ENCODE measurements around the gene GEMIN7. TPM values are rescaled to one million over a fixed set of nuclear protein-coding genes. Genes with fewer than 3 reads are reported as not detected.

Gene GEMIN7
- total RNA-seq, 4 donors from 2014 or later: 22.2 to 34.1 (median 27.9) TPM

DNA sequence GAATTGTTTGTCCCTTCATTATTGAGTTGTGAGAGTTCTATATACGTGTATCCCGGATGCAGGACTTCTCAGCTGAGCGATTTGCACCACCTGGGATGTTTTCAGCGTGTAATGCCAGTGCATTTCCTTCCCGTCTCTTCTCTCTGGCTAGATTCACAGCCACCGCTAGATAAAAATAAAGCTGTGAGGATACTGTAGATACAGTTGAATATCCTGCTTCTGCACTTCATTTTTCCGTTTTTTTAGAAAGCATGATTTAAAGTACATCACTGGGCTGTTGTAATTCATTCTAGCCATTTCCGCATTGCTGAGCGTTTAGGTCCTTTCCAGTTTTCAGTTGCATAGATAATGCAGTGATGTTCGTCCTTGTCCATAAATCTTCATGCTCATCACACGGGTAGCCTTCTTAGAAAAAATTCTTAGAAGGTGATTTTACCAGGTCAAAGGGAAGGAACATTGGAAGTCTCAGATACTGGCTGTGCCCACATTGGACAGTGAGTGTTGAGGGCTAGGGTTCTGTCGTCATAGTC lies 28.6 kb downstream of the GEMIN7 start:
- no peak for ATAC-seq (ENCODE audit: low FRiP score)
- TF ChIP-seq, protein P1, sequence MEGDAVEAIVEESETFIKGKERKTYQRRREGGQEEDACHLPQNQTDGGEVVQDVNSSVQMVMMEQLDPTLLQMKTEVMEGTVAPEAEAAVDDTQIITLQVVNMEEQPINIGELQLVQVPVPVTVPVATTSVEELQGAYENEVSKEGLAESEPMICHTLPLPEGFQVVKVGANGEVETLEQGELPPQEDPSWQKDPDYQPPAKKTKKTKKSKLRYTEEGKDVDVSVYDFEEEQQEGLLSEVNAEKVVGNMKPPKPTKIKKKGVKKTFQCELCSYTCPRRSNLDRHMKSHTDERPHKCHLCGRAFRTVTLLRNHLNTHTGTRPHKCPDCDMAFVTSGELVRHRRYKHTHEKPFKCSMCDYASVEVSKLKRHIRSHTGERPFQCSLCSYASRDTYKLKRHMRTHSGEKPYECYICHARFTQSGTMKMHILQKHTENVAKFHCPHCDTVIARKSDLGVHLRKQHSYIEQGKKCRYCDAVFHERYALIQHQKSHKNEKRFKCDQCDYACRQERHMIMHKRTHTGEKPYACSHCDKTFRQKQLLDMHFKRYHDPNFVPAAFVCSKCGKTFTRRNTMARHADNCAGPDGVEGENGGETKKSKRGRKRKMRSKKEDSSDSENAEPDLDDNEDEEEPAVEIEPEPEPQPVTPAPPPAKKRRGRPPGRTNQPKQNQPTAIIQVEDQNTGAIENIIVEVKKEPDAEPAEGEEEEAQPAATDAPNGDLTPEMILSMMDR (IDR thresholded peaks at IDR 0.05): no peak
- no peak for DNase-seq (ENCODE audit: low spot score)

- DNase-seq (ENCODE audit: low spot score) (no peak), ATAC-seq (ENCODE audit: low FRiP score) (no peak)
- TF ChIP-seq, protein P1 (IDR thresholded peaks at IDR 0.05): no peak
Measured at GRCh38 chr19:45110851-45111266, 31.8 kb downstream of the GEMIN7 start.

GRCh38 chr19:45112111-45112827 lies 33.2 kb downstream of the GEMIN7 start:
- ATAC-seq (ENCODE audit: low FRiP score): no peak
- DNase-seq (ENCODE audit: low spot score): no peak
- TF ChIP-seq, protein P1 (IDR thresholded peaks at IDR 0.05): no peak

DNA sequence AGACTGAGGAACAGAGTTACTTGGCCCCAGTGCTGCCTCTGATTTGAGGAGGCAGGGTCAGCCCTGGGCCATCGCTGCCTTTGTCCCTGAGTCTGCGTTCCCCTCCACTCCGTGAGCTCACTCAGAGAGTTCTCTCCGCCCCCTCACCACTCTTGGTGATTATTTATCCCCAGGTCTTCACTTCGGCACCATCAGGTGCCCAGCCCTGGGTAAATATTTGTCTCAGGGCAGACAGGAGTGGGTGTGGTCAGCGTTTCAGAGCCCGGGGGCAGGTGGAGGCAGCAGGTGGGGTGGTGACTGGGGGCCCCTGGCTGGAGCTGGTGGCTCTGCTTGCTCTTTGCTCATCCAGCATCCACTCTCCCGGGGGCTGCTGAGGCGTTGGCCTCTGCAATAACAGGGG lies 34.6 kb downstream of the GEMIN7 start:
- TF ChIP-seq, protein P1 (IDR thresholded peaks at IDR 0.05): no peak
- DNase-seq (ENCODE audit: low spot score): no peak
- no peak for ATAC-seq (ENCODE audit: low FRiP score)

DNA sequence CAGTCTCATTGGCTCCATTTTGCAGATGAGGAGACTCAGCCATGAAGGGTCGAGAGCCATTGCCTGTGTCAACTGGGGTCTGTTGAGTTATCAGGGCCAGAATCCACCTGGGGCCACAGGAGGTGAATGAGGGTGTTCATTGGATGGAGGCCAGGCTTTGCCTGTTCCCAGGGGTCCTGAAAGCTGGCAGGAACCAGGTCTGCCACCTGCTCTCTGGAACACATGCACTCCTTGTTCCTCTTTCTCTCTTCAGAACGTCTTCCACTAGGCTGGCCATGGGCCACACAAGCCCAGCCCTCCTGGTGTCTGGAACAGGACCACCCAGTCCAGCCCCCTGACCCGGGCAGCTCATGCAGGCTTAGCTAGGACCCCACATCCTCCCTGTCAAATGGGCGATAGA lies 35.1 kb downstream of the GEMIN7 start:
- no peak for ATAC-seq (ENCODE audit: low FRiP score)
- TF ChIP-seq, protein P1 (IDR thresholded peaks at IDR 0.05): no peak
- DNase-seq (ENCODE audit: low spot score): no peak

DNA sequence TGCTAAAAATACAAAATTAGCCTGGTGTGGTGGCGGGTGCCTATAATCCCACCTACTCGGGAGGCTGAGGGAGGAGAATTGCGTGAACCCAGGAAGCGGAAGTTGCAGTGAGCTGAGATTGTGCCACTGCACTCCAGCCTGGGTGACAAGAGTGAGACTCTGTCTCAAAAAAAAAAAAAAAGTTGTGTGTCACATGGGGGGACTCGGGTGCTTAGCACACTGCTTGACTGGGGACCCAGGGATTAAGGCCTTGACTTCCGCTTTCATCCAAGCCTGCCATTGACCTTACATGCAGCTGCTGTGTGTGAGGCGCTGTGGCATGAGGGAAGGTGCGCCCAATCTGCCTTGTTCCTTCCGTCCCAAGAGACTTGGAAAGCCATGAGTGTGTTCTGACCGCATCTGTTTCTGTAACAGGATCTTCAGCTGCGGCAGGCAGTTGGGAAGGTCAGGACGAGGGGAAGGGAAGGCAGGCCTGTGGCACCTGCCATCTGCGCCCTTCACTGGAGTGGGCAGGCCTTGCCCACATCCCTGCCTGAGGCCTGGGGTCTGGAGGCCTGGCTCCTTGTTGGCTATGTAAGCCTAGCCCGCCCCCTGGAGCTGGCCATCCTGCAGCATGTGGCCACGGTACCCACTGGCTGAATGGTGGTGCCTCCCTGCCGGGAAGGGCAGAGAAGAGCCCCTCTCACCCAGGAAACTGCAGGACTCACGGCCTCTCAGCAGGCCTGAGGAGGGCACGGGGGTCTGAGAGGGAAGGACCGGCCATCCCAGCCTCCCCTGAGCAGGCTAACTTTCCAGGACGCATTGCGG lies 37.0 kb downstream of the GEMIN7 start:
- TF ChIP-seq, protein P1 (IDR thresholded peaks at IDR 0.05): no peak
- ATAC-seq (ENCODE audit: low FRiP score): no peak
- no peak for DNase-seq (ENCODE audit: low spot score)

Measured in omental fat pad (tissue), 4 donors.